RWPE1 (cell line): ENCODE results near the gene RBFOX1.

Experiments
- CTCF ChIA-PET: fragments of 350-600 bp; sonication (Branson Sonifier 250); formaldehyde crosslinking; extraction: SDS; loops from one replicate; lab custom pipeline; 2021; lab: Yijun Ruan, JAX
- POLR2A ChIA-PET: fragments of 400-600 bp; formaldehyde crosslinking; extraction: SDS; loops from one replicate; lab custom pipeline; 2020; ENCODE audit warnings: antibody characterized with exemption; ENCODE audit not compliant: low non-redundant PET; lab: Yijun Ruan, JAX
- DNase-seq: peaks from one replicate; pipeline ENCODE4 v3.0.0; 2012; ENCODE audit warnings: low spot score
- H3K27ac ChIP-seq: fragments of 450-650 bp; 2 replicates; pipeline ENCODE4 v1.5.1; 2017
- TF ChIP-seq, protein P1 (sequence below): fragments of 450-650 bp; conservative IDR thresholded peaks from 2 replicates; pipeline ENCODE4 v1.5.1; 2017; ENCODE audit warnings: low read depth, mild to moderate bottlenecking

RBFOX1 gene

DNA sequence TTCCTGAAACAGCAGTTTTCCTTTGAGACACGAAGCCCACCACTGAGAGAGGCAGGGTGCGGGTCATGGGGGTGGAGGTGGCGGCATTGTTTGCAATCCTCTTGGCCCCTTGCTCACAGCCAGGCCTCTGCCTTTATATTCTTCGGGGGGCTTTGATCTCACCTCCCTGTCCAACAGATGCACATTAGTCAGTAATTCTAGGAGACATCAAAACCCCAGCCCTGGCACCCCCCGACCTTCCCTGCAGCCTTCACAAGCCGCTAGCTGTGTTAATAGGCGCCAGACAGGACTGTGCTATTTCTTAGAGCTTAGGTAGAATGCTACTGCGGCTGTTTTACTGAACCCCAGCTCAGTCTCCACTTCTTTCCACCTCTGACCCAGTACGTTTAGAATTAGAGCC lies 212.6 kb downstream of the RBFOX1 start:
- no peak overlapping the region for H3K27ac ChIP-seq
- TF ChIP-seq, protein P1, sequence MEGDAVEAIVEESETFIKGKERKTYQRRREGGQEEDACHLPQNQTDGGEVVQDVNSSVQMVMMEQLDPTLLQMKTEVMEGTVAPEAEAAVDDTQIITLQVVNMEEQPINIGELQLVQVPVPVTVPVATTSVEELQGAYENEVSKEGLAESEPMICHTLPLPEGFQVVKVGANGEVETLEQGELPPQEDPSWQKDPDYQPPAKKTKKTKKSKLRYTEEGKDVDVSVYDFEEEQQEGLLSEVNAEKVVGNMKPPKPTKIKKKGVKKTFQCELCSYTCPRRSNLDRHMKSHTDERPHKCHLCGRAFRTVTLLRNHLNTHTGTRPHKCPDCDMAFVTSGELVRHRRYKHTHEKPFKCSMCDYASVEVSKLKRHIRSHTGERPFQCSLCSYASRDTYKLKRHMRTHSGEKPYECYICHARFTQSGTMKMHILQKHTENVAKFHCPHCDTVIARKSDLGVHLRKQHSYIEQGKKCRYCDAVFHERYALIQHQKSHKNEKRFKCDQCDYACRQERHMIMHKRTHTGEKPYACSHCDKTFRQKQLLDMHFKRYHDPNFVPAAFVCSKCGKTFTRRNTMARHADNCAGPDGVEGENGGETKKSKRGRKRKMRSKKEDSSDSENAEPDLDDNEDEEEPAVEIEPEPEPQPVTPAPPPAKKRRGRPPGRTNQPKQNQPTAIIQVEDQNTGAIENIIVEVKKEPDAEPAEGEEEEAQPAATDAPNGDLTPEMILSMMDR = no peak
- no peak for DNase-seq
- POLR2A ChIA-PET = no interaction called here
- CTCF ChIA-PET = no interaction called here

DNA sequence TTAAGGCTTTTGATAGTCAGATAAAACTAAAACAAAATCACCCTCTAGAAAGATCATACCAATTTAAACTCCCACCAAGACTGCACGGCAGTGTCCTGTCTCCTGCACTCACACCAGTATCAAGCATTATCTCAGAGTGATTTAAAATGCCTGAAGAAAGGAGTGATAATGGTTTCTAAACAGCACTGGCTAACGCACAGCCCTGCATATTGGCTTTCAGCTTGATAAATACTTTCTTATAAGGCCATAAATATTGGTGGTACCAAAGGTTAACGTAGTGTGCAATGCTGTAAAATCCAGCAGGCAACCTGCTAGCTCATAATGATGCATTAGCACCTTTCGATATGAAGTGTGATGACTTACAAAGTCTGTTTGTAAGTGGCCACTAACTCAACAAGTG lies 214.3 kb downstream of the RBFOX1 start:
- TF ChIP-seq, protein P1 = no peak

DNA sequence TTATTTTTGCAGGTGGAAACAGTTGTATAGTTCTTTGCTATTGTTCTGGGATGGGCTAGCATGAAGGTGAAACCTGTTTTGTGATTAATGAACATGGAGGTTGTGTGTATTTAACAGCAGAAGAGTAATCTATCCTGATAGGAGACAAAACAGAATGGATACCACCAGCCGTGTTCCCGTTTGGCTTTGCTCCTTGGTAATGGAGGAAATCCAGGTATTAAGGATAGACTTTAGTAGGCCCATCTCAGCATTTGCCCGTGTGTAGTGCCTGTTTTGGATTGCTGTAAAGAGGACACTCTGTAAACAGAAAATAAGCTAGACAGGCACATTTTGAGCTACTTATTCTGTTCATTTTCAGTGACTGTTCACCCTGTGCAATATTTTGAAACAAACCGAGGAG lies 215.1 kb downstream of the RBFOX1 start:
- CTCF ChIA-PET = interaction anchor here (0.7 kb wide), 1 partner anchor 55 kb away, joined by 3 read pairs; no protein-coding TSS in a partner anchor
- POLR2A ChIA-PET = no interaction called here
- TF ChIP-seq, protein P1 = no peak
- DNase-seq = no peak
- no peak overlapping the region for H3K27ac ChIP-seq

More for the DNA sequence above, 214.3 kb downstream of the RBFOX1 start:
- POLR2A ChIA-PET = no interaction called here
- H3K27ac ChIP-seq = no peak overlapping the region
- DNase-seq = no peak
- CTCF ChIA-PET = interaction anchor here (0.7 kb wide), 1 partner anchor 54 kb away, joined by 3 read pairs; no protein-coding TSS in a partner anchor

DNA sequence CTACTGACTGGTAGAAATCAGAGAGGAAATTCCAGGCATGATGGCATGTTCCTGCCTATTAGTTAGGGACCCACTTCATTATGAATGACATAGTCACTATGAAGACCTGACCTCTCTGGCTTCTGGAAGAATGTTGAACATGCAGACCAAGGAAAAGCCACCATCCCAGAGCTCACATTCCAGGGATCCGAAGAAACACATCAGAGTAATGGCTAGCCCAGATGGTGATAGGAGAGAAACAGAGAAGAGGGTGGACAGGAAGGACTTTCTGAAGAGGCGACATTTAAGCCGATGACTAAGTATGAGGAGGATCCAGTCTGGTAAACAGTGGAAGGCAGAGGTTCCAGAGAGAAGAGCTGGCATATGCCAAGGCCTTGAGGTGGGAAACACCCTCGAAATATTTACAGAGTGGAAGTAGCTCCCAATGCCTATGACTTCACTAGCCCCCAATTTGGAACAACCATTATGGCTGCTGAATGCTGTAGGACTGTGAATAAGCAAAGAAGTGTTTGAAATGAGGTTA lies 216.2 kb downstream of the RBFOX1 start:
- H3K27ac ChIP-seq = no peak overlapping the region
- DNase-seq = no peak
- CTCF ChIA-PET = no interaction called here
- POLR2A ChIA-PET = no interaction called here
- TF ChIP-seq, protein P1 = no peak

DNA sequence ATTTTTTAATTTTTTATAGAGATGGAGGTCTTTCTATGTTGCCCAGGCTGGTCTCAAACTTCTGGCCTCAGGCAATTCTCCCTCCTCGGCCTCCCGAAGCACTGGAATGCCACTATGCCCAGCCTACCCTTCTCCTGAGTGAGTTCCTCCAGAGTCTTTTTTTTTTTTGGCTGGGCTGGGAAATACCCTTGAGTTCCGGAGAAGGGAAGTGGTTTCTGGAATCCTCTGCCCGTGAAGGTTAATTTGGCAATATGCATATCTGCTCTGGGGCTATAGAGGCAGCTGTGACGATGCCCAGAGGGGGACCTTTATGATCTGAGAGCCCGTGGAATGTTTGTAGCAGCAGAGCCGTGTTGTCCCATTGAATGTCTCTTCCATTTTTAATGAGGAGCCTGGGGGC lies 217.5 kb downstream of the RBFOX1 start:
- TF ChIP-seq, protein P1 = no peak
- no peak overlapping the region for H3K27ac ChIP-seq
- ChIA-PET POLR2A (no interaction called here), CTCF (no interaction called here)
- DNase-seq = no peak

DNA sequence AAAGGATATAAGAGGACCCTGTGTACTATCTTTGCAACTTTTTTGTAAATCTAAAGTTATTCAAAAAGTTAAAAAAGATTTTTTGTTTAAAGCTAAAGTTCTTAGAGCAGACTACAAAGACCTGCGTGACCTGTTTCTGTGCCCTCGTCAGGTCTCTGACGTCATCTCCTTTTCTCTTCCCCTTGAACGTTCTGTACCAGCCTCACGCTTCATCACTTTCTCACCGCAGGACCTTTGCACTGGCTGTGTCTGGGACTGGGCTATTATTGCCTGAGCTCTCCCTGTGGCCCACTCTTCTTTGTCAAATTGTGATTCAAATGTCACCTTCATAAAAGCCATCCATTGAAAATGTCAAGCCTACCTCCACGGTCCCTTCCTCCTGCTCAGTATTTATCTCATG lies 222.8 kb downstream of the RBFOX1 start:
- DNase-seq = no peak
- CTCF ChIA-PET = no interaction called here
- H3K27ac ChIP-seq = no peak overlapping the region
- TF ChIP-seq, protein P1 = no peak
- POLR2A ChIA-PET = no interaction called here
